Anterior cingulate cortex (tissue), 58 donors: Measurements from ENCODE around the gene EDC3.
"Not testable (repeated sequence)": the region's sequence is repeated elsewhere in the genome, so short reads cannot be mapped to it uniquely, and the experiment has no call there.

Experiments used
- DNase-seq, 58 donors: peaks; one replicate each; lab custom pipeline; 2025; lab: John Stamatoyannopoulos, UW

The EDC3 gene

DNA sequence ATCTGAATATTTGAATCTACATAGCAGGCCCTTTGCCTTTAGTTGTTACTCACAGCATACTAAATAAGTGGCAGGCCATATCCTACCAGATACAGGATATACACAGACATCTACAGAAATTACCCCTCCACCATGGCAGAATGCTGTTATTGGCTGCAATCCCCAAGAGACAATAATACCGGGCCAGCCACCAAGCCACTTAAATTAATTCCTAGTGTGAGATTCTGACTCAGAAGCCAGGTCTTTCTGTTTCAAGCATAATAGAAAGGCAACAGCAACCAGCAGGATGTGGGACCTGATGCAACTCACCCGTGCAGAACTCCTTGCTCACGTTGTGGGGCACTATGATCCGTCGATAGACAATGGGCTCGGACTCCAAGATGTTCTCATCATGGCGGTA lies 40.4 kb downstream of the EDC3 start:
- no peak for DNase-seq

DNA sequence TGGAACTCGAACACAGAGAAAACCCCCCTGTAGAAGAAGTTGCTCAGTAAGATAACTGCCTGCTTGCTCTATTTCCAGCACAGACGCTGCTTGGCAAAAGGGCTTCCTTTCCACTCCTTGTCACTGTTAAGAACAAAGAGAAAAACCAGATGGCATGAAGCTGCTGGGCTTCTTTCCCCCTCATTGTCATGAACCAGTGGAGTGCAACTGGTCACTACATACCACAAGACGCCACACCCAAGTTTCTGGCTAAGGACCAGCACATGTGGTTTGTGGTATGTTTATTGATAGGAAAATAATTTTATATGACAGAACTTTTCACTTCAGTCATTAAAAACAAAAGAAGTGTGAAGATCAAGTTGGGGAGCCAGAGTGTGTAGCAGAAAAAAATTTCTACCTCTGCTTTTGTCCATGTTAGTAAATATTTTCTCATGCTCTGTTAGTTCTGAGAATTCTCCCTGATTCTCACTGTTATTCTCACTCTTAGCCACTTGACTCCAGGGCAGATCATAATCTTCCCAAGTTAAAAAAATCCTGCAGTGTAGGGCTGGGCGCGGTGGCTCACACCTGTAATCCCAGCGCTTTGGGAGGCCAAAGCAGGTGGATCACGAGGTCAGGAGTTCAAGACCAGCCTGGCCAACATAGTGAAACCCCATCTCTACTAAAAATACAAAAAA lies 42.3 kb downstream of the EDC3 start:
- DNase-seq, result no peak

DNA sequence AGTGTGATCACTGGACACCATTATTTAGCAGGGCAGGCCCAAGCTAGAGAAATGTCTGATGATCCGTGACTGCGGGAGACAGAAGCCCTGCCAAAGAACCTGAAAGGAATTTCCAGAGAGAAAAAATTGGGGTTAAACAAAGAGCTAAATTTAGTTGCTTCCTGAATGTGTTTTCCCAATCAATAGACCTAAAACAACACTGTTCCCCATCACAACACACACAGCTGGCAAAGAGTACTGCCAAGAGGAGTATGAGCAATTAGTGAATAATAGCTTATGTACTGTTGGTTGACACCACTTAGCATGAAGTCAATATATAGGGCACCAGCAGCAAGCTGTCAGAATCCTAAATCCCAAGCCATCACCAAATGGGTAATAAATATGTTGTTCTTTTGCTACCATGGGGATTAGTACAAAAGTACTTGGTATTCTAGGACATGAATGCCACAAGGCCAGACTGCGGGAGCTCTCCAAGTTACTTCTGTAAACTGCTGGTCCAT lies 44.5 kb downstream of the EDC3 start:
- peak in 7 of 58 donors; percentile 10 to 72 (median 49) for DNase-seq

GRCh38 chr15:74648051-74648842 lies 47.6 kb downstream of the EDC3 start:
- DNase-seq, result no peak

GRCh38 chr15:74646480-74646879 lies 49.3 kb downstream of the EDC3 start:
- no peak for DNase-seq

DNA sequence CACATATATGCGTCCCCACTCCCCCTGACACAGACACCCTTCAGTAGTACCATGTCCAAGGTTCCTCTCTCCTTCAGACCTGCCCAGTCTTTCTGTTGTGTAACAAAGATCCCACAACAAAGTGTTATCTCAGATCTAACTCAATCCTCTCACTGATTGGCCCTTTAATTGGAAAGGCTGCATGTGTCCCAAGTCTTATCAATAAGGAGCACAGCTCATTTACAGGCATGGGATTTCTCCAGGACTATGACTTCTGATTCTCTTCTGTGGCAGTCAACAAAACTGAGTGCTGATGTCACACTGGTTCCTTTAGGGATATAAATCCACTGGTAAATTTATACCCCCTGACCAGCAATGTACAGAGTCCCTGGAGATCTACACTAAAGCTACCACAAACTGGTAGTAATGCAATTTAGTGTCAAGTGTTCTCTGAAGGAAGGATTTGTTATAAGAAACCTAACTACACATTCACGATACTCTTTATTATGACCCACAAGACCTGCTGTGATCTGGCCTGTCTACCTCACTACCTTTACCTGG lies 52.1 kb downstream of the EDC3 start:
- no peak for DNase-seq

- peak in 3 of 58 donors; percentile 12 to 24 (median 19) for DNase-seq
Observed at GRCh38 chr15:74642734-74643664, 52.8 kb downstream of the EDC3 start.

GRCh38 chr15:74642348-74642733 lies 53.5 kb downstream of the EDC3 start:
- DNase-seq, result no peak

GRCh38 chr15:74641151-74641550 lies 54.7 kb downstream of the EDC3 start:
- DNase-seq, result no peak

GRCh38 chr15:74636984-74637383 lies 58.8 kb downstream of the EDC3 start:
- no peak for DNase-seq

- DNase-seq, result peak in 38 of 58 donors; percentile 6 to 80 (median 41)
Observed at GRCh38 chr15:74635228-74635627, 60.6 kb downstream of the EDC3 start.

- DNase-seq, result no peak
Observed at GRCh38 chr15:74633781-74634180, 62.0 kb downstream of the EDC3 start.

DNA sequence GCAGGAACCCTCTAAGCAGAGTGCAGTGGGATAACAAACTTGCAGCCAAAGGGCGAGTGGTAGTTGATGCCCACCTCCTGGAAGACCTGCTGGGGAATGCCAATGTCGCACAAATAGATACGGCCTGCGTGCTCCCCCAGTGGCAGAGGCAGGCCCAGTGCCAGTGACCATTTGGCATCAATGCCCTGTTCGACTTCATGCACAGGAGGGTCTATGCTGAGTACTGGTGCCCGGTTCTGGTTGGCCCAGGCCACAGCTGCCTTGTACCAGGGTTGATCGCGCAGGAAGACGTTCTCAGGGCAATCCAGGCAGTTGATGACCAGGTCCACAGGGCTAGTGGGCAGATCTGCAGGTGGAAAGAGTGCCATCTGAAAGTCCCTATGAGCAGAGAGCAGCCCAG lies 63.2 kb downstream of the EDC3 start:
- no peak for DNase-seq

DNA sequence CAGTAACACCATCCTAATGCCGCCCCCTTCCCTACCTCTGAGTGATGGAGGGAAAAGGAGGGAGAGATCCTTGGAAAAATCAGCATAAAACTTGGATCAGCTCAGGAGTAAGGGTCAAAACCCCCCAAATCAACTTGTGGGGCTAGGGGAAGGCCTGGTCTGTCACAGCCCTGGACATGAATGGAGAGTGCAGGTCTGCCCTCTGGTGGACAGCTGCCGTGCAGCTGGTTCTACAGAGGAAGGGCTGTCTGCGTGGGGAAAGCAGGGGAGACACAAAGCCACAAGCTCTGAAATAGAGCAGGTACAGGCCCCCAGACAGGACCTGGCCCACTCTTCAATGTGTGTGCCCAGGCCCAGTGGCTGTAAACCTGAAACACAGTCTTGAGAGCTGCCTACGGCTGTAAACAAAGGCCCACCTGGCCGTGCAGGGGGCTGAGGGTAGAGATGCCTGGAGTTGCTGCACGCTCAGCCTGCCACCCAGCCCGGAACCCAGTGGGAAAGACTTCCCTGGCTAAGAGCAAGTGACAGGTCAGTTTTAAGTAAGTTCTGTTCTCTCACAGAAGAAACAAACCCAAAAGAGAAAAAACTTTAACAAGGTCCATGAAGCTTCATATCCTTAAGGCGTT lies 63.8 kb downstream of the EDC3 start:
- peak in 43 of 58 donors; percentile 12 to 69 (median 40) for DNase-seq

DNA sequence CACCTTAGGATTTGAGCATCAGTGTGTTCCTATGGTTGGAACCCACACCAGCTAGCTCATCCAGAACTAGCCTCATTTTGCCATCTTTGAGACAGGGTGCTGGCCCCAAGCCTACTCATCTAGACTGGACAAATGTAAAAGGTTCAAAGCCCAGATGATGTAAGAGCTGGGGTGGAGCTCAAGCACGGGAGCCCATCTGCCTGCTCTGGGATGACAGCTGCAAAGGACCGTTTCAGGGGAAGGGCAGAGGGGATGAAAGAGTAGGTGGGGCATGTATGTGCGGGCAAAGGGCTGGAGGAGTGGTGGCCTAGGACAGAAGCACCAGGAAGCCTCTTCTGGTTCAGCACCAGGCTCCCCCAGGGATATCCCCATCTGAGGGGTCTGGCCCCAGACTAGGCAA lies 64.4 kb downstream of the EDC3 start:
- DNase-seq, result no peak

GRCh38 chr15:74631087-74631385 lies 64.8 kb downstream of the EDC3 start:
- no peak for DNase-seq

GRCh38 chr15:74630284-74631086 lies 65.3 kb downstream of the EDC3 start:
- peak in 1 of 58 donors; percentile 9 for DNase-seq

GRCh38 chr15:74629696-74630095 lies 66.1 kb downstream of the EDC3 start:
- not testable (repeated sequence) for DNase-seq

GRCh38 chr15:74628949-74629348 lies 66.9 kb downstream of the EDC3 start:
- DNase-seq, result no peak
